ENCODE data around the gene STAM. TPM values are rescaled to one million over a fixed set of nuclear protein-coding genes. Genes with fewer than 3 reads are reported as not detected.

STAM gene
- total RNA-seq, 1 experiment from 2014 or later: 29.3 TPM

- TF ChIP-seq CTCF (conservative IDR thresholded peaks at IDR 0.05): no peak
- no peak overlapping the region for H2BK15ac ChIP-seq (ENCODE audit: low read depth, low read length)
- no CpG with 5 or more reads among the region's 13 CpGs for WGBS (ENCODE audit: extremely low coverage, insufficient read length, low lambda C conversion rate)
Measured at GRCh38 chr10:17609523-17610079, 34.4 kb upstream of the STAM start.

More at GRCh38 chr10:17609523-17610079, 34.4 kb upstream of the STAM start:
- Mint-ChIP-seq H3K36me3 (ENCODE audit: insufficient read depth in 1 of 3, low read depth in 3 of 3) (peaks cover 0 to 10% (median 5%) of the 10 kb centered on the region in 3 experiments; a peak in 2 of 7 replicates), H3K27ac (no peak overlapping the region), H3K9me3 (no peaks in the 10 kb centered on the region), H3K27me3 (ENCODE audit: low read depth) (no peaks in the 10 kb centered on the region), H3K4me3 (no peak overlapping the region), H3K4me1 (no peaks in the 10 kb centered on the region)
- H3K79me2 ChIP-seq (ENCODE audit: insufficient read depth, low read length): no peaks in the 10 kb centered on the region
- no peaks in the 10 kb centered on the region for H3K9me3 ChIP-seq (ENCODE audit: control insufficient read depth, low read depth, low read length)
- no peaks in the 10 kb centered on the region for H3K4me1 ChIP-seq (ENCODE audit: insufficient read depth, low read length)
- no peak overlapping the region for H4K8ac ChIP-seq (replicated peaks; ENCODE audit: insufficient read length, low read depth, low read length)
- H3K79me1 ChIP-seq (ENCODE audit: insufficient read depth, low read depth, low read length, poor library complexity, severe bottlenecking): no peaks in the 10 kb centered on the region
- no peak for DNase-seq
- no peak overlapping the region for H2AK5ac ChIP-seq (ENCODE audit: insufficient read length, low read length)
- no peak overlapping the region for H3K18ac ChIP-seq (ENCODE audit: insufficient read length, low read depth, low read length)
- H4K5ac ChIP-seq (ENCODE audit: insufficient read length, low read depth, low read length): no peak overlapping the region
- H2BK20ac ChIP-seq (ENCODE audit: low read depth, low read length, poor library complexity, severe bottlenecking): no peak overlapping the region
- no peaks in the 10 kb centered on the region for H4K20me1 ChIP-seq (ENCODE audit: control insufficient read depth, insufficient read depth, insufficient read length)
- H3K4ac ChIP-seq (ENCODE audit: low read depth, low read length): no peak overlapping the region
- no peak overlapping the region for H3K14ac ChIP-seq (ENCODE audit: insufficient read depth, low read length)
- no peak overlapping the region for H2AFZ ChIP-seq (ENCODE audit: low read length)
- H2BK12ac ChIP-seq (ENCODE audit: insufficient read length, low read depth, low read length): no peak overlapping the region
- no peak overlapping the region for H2BK120ac ChIP-seq (ENCODE audit: low read depth, low read length, poor library complexity, severe bottlenecking)
- H3K23ac ChIP-seq (ENCODE audit: insufficient read length, low read depth, low read length): no peak overlapping the region
- H3K27me3 ChIP-seq (ENCODE audit: insufficient read depth, low read length): no peaks in the 10 kb centered on the region
- H3K9ac ChIP-seq (ENCODE audit: extremely low read depth, insufficient read length, low read length): no peak overlapping the region
- H3K27ac ChIP-seq (ENCODE audit: insufficient read length, low read depth, low read length): no peak overlapping the region
- H3T11ph ChIP-seq (ENCODE audit: low read length): no peak overlapping the region
- no peak overlapping the region for H3K4me2 ChIP-seq (ENCODE audit: insufficient read depth, insufficient read length, low read length)
- H3K23me2 ChIP-seq (ENCODE audit: insufficient read length, low read depth, low read length, poor library complexity, severe bottlenecking): no peaks in the 10 kb centered on the region
- H3K56ac ChIP-seq (ENCODE audit: insufficient read length, low read depth, low read length): no peak overlapping the region
- no peak overlapping the region for H2BK5ac ChIP-seq (ENCODE audit: insufficient read length, low read length)
- H4K91ac ChIP-seq (ENCODE audit: insufficient read length, low read depth, low read length): no peak overlapping the region

Measured in H9 (cell line).